Fibroblast of skin of right biceps (primary cell): ENCODE results near the gene DPP7.
"Not testable (repeated sequence)": the region's sequence is repeated elsewhere in the genome, so short reads cannot be mapped to it uniquely, and the experiment has no call there.

ENCODE experiments used
- DNase-seq: peaks from one replicate; pipeline ENCODE4 v3.0.0-alpha.2; 2013

DPP7 gene

DNA sequence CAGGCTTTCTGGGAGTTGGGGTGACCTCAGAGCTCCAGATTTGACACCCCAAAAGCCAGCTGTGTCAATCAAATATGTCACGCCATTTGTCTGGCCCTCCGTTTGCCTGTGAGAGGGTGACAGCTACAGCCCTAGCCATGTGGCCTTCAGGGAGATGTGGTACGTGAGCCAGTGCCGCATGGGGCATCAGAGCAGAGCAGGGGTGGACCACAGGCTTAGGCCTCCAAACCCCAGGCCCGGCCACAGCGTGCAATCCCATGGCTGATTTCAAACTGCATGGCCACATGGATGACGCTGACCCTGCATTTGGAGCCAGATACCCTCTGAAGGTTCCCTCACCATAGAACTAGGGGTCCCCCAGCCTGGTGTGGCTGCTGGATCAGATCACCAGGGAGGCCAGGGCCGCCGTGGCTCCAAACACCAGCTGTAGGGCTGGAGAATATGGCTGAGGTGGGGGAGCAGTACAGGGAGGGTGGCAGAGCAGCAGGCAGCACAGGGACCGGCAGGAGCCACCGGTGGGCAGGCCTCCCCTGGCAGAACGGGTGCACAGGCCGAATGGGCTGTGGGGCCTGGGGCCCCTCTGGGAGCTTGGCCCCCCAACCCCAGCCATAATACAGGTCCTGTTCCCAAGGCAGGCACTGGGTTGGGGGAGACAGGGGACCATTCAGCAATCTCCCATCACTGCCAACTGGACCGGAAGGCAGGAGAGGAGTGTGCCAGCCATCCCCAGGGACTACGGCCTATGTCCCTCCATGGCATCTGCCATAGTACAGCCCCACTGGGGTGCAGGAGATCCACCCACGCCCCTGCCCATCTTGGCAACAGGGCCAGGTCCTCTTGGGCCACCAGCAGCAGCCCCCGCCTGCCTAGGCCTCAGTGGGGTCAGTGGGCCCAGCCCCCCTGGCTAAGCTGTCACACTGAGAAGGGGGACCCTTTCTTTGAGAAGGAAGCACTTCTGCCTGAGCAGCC, 45.7 kb downstream of the DPP7 start:
- DNase-seq = no peak

- peak; percentile 74 for DNase-seq
Measured at GRCh38 chr9:137067860-137068538, 46.5 kb downstream of the DPP7 start.

DNA sequence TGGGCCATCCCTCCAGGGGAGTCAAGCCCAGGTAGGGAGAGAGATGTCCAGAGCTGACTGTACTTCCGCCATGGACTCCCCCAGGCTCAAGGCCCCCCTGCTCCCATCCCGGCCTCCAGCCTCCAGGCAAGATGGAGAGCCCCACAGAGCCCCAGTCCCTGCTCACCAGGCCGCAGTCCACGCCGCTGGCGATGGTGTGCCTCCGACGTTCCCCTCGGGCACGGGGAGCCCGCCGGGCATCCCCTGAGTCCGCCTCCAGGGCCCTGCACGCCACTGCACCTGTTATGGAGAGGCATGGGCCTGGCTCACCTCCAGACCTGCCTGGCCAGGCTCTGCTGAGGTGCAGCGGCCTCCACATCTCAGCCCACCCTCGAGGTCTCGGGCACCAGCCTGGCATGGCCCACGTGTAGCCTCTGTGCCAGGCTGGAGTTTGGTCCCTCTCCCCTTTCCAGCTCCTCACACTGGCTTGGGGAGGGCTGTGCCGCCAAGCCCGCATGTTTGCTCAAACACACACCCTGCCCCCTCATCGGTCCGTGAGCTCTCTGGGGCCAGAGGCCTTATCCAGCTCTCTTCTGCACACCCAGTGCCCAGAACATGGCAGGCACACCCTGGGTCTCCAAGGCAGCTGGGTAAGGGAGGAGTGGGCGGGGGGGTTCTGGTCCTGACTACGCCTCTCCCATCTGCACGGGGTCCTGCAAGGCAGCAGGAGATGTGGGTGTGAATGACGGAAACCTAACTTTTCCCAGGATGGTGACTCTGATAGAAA, 48.3 kb downstream of the DPP7 start:
- no peak for DNase-seq

DNA sequence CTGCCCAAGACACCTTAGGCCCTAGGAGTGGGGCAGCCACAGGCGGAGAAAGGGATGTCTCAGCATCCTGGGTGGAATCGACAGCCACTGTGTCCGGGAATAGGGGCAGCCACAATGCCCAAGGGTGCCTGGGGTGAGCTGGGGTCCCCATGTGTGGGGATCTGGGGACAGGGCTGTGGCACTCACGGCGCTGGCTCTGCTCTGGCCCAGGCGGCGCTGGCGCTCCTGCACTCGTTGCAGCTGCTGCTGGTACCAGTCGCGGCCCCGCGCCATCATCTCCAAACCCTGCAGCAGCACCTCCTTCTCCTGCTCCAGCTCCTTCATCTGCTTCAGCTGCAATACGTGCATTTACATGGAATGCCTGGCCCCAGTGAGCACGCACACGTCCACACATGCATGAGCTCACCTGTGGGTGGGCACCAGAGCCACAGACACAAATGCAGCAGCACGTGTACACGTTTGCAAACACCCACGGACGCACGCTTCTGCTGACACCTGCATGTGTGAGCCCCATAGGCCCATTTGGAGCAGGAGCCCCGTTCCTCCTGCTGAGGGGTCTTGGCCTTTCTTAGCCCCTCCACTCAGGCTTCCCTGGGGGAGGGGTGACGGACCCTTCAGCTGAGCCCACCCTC, 49.1 kb downstream of the DPP7 start:
- DNase-seq = no peak

- no peak for DNase-seq
Measured at GRCh38 chr9:137064880-137065164, 49.7 kb downstream of the DPP7 start.

- peak; percentile 30 for DNase-seq
Measured at GRCh38 chr9:137064027-137064879, 50.3 kb downstream of the DPP7 start.

DNA sequence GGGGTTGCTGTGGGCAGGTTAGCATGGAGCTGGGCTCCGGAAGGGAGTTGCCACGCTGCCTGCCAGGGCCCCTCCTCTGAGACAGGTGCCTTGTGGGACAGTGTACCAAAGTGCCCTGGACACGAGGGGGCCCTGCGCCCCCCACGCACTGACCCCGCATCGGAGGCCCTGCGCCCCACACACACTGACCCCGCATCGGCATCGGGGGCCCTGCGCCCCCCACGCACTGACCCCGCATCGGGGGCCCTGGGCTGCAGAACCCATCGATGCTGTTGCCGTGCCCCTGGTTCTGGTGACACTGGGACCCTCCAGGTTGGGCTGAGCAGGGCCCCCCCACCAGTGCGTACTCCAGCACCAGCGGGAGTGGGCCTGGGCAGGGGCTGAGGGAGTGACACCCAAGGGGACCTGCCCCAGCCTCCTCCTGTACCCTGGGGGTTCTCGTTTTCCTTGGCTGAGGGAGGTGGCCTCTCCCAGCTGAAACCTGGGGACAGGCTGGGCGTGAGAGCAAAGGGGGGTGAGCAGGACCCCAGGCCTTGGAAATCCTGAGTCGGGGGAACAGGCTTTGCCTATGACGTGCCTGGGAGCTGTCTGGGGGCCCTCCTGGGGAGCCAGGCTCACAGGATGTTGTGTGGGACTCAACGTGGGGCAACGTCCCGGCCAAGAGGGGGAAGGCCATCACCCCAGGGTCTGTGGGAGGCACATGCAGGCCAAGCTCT, 51.1 kb downstream of the DPP7 start:
- DNase-seq = no peak

DNA sequence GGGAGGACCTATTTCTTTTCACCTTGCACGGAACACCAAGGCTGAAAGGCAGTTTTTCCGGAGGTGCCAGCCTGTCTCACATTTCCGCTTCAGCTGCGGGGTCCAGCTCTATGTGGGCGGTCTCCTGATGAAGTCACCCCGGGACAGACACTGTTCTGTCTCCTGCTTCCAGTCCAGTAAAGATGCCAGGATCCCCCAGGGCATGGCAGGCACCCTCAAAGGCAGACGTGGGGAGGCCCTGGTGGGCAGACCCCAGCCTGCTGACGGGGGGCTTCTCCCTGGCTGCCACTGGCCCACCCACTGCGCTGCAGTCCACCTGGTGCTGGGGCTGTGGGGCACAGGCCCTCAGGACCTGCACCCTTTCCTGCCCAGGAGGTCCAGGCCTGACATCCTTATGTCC, 51.7 kb downstream of the DPP7 start:
- not testable (repeated sequence) for DNase-seq

- DNase-seq = no peak
Measured at GRCh38 chr9:137062384-137062783, 52.1 kb downstream of the DPP7 start.
